HG02884 (cell line): ENCODE results near the gene FAM222A.
A peak's percentile ranks its signal among the peaks of the same experiment; 100 is the strongest.

Experiments
- ATAC-seq: cut with Tn5 transposase; IDR thresholded peaks from one replicate; pipeline ENCODE4 v1.9.1; 2021; ENCODE audit warnings: mild to moderate bottlenecking, moderate library complexity; ENCODE audit not compliant: unreplicated experiment

The FAM222A gene

DNA sequence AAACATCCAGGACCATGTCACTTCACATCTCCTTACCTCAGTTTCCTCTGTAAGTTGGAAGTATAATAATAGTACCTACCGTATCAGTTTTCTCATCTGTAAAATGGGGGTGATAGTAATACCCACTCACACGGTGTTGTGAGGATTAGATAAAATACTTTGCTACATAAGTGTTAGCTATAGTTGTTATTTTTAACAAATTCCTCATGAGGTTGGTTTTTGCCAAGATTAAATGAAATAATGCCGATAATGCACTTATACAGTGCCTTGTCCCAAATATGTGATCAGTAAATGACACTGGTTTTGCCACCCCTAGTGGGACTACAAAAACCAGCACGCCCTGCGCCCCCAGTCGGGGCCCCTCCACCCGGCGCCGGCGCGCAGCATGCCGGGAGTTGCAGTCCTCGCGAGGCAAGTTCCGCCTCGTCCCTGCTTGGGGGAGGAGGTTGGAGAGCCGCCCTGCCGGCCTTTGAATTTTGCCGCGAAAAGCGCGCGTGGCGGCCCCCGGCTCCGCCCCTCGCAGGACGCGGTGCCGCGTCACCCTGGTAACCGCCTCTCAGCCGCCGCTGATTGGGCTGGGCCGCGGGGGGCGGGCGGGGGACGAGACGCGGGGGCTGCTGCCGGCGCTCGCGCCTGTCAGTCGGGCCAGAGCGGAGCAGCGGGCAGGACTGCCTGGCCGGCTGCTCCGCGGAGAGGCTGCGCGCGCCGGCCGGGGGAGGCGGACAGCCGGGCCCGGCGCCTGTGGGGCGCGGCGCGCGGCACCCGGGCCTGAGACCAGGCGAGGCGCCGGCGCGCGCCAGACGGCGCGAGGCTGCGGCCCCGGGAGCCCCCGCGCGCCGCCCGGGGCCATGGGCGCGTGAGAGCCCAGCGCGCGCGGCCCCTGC, at the start of gene FAM222A:
Gene FAM222A (plus strand): TSS at position 639 of the 884 bp plus-strand sequence. CDS start 30,322 bp downstream, outside the sequence.
- ATAC-seq, result peak; percentile 90

DNA sequence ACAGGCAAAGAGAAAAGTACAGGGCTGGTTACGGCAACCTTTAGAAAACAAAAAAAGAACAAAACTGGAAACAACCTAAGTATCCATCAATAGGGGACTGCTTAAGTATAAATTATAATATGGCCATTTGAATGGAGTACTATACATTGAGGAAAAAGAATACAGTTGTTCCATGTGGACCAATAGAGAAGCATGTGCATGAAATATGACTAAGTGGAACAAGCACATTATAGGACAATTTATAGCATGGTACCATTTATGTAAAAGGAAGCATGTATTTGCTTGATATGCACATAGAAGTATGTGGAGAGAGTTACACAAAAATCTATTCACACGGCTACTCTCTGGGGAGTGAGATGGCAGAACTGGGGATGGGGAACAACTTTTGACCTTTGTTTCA, 49.2 kb upstream of the FAM222A start:
- ATAC-seq, result no peak

DNA sequence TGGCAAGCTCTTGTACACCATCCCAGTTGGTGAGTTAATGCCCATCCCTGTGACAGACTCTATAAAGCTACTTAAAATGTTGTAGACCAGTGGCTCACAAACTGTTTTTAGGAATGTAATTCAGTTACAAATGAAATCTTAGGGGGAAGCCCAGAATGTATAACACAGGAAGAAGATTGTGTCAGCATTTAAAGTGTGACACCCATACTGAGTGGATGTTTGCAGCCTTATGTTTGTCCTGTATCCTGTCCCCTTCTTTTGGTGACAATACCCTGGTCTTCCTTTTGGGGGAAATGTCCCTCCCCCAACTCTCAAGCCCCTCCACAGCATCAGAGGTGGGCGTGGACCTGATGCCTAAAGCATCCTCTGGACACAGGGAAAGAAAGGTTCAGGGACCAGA, 47.6 kb upstream of the FAM222A start:
- ATAC-seq, result no peak

DNA sequence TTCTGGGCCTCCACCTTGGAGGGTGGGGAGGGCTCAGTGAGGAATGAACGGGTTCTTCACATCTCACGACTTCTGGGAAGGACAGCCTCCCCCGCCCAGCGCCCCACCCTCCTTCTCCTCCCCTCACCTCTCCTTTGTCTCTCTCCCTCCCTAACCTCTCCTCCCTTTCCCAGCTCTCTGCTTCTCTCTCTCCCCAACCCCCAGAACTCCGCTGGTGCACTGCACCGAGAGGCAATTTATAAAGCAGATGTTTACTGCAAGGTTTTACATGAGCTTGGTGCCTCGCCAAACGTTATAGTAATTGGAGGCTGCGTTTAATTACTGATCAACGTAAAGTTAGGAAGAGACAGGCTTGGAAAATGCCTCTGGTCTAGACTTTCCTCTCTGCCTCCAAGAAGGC, 42.9 kb upstream of the FAM222A start:
- ATAC-seq, result no peak

GRCh38 chr12:109671502-109671901, 42.1 kb upstream of the FAM222A start:
- ATAC-seq, result no peak

DNA sequence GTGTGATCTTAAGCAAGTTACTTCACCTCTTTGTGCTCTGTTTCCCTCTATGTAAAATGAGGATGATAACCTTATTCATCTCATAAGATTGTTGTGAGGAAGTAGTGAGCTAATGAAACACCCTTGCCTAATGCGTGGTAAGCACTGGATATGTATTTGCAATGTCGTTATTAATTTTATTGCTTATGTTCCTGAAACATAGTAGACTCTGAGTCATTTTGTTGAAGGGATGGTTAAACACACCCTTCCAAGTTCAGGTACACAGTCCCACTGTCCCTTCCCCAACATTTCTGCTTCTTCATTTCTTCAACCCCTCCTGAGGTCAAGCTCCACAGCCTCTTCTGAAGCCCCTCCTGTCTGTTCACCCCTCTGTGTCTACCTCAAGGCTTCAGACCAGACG, 40.2 kb upstream of the FAM222A start:
- no peak for ATAC-seq

DNA sequence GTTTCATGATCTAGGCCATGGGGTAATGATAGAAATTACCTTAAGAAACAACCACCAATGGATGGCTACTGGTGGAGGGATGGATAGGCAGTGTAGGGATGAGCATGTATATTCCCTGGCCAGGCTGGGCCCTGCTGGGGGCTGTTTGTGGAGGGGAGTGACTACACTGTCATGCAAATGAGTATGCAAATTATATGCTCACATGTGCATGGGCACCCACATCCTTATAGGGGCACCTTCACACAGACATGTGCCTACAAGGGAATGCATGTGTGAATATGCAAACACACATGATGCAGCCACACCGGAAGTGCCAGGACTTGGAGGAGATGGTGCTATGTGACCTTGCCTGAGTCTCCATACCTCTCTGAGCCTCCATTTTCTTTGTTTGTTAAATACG, 39.7 kb upstream of the FAM222A start:
- ATAC-seq, result no peak

DNA sequence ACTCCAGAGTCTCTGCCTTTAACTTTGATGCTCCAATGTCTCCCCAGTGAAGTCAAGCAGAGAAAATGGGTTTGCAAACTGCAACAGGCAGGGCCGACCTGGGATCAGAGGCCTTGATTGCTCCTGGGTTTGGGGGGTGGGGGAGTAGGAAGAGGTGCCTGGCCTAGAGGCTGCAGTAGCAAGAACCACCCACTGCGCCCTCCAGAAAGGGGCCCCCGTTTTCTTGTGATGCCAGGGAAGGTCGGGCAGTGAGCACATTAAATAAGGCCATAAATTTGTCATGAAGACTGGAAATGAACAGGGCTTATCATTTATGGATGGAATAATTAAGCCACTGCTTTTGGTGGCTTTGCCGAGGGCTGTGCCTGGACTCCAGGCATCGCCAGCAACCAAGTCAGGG, 38.2 kb upstream of the FAM222A start:
- ATAC-seq, result no peak

- ATAC-seq, result no peak
Measured at GRCh38 chr12:109677279-109677691, 36.3 kb upstream of the FAM222A start.

DNA sequence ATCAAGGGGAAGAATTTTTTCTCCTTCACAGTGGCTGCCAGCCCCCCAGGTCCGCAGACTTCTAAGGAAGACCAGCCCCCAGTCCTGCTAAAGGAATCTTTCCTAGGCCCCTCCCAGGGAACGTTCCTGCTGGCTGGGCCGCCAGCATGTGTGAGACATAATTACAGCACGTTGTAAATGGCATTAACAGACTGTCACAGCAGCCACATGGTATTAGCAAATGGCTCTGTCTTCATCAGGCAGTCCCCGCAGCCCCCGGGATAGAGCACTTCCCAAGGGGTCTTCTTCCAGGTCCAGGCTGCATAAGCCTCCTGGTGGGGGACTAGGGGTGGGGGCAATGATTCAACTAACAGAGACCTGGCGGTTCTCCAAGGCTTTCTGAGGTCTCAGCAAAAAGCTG, 34.9 kb upstream of the FAM222A start:
- ATAC-seq, result no peak

DNA sequence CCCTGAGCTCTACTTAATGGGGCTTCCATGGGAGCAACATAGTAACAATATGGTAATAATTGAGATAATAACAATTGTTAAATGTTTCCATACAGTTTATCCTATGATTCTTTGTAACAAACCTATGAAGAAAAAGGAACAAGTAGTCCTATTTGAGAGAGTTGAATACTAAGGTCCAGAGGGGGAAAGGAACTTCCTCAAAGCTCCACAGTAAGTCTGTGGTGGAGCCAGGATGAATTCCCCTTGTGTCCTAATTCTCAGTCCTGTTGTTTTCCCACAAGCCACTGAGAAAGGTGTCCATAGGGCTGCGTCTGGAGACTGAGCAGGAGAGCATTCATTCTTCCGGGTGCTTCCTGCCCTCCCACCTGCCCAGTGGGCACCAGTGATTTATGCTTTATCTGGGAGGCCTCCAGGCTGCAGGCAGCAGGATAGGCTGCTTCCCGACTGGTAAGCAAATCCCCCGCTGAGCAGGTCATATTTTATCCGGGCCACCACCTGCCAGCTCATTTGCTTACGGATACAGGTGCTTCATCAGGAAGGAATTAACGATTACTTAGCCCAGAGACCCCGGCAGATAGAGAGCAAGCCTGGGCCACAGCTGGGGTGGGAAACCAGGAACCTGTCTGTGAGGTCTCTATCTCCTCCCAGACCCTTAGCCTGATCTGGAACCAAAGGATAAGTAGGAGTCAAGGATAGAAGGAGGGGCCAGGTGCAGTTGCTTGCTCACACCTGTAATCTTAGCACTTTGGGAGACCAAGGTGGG, 33.9 kb upstream of the FAM222A start:
- ATAC-seq, result no peak

DNA sequence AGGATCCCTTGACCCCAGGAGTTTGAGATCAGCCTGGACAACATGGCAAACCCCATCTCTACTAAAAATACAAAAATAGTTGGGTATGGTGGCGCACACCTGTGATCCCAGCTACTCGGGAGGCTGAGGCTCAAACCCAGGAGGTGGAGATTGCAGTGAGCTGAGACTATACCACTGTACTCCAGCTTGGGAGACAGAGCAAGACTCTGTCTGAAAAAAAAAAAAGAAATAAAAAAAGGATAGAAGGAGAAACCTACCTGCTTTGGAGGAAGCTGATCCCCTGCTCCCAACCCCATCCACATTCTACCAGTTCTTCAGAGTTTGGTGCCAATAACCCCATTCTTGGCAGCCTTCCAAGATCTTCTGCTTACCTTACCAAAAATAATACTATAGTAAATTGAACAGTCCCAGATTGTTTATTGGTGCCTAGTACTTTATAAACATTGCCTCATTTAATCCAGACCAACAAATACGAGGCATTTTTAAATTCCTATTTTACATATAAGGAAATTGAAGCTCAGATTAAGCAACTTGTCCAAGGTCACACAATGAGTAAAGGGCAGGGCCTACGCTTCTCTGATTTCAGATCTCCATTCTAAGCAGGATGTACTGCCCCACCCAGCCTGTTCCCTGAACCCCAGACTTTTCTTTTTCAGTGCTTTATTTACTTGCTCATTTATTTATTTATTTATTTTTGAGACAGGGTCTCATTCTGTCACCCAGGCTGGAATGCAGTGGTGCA, 33.2 kb upstream of the FAM222A start:
- ATAC-seq, result no peak

GRCh38 chr12:109681986-109682707, 31.5 kb upstream of the FAM222A start:
- no peak for ATAC-seq

DNA sequence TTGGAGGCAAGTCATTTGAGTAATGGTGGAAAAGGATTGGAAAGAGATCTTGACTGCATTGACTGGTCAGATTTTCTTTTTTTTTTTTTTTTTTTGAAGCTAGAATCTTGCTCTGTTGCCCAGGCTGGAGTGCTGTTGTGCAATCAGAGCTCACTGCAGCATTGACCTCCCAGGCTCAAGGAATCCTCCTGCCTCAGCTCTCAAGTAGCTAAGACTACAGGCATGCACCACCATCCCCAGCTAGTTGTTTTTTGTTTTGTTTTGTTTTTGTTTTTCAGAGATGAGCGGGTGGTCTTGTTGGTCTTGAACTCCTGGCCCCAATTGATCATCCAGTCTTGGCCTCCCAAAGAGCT, 30.9 kb upstream of the FAM222A start:
- ATAC-seq, result no peak

DNA sequence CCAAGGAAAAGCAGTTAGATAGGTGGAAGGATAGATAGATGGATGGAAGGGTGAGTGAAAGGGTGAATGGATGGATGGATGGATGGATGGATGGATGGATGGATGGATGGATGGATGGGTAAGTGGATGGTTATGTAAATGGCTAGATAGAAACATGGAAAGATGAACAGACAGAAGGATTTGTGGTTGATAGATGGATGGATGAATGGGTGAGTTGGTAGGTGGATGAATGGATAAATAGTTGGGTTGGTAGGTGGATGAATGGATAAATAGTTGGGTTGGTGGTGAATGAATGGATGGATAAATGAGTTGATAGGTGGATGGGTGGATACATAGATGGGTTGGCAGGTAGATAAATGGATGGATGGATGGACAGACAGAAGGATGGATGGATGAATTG, 30.3 kb upstream of the FAM222A start:
- ATAC-seq, result no peak

DNA sequence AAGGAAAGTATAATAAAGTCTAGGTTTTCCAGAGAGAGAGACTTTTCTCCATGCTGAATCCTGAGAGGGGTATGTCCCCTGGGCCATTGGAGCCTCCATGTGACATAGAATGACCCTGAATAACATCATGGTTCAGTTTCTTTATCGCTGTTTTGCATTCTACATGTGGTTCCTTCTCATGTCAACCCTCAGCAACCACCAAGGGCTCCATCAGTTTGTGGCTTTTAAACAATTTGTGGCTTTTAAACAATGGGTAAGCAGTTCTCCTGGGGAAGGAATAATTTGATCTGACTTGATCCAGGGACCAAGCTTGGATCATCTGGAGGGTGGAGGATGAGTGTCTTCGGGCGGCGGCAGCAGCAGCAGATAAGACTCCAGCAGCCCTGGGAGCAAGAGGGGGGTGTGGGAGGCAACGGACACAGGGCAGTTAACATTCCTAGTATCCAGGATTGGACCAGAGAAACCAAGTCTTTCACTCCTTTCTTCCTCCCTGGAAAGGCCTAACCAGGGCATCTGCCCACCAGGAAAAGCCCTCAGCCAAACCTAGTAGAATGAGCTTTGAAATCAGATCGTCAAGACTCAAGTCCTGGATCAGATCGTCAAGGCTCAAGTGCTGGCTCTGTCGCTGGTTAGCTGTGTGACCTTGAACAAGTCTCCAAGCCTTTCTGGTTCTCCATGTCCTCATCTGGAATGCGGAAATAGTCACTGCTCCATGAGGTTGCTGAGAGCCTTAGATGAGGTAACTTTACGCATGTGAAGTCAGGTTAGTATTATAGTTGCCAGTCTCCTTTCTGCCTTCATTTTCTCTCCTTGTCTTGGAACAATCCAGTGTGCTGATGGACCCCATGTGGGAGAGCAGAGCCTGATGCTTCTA, 27.8 kb upstream of the FAM222A start:
- no peak for ATAC-seq

- no peak for ATAC-seq
Measured at GRCh38 chr12:109686523-109686922, 27.1 kb upstream of the FAM222A start.

GRCh38 chr12:109687250-109687649, 26.4 kb upstream of the FAM222A start:
- ATAC-seq, result no peak

DNA sequence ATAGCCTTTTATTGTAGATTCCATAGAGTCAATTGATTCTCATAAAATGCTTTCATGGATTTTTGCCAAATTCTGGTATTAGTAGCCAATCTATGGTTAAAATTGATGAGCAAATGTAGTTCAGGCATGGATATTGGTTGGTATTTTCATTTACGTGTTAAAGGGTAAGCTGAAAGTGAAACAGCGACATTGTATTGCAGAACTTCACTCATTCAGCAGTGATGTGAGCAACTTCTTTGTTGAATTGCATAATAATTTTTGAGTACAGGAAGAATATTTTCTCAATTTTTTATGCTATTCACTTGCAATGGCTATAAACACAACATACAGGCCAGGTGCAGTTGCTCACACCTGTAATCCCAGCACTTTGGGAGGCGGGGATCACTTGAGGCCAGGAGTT, 24.2 kb upstream of the FAM222A start:
- ATAC-seq, result no peak

DNA sequence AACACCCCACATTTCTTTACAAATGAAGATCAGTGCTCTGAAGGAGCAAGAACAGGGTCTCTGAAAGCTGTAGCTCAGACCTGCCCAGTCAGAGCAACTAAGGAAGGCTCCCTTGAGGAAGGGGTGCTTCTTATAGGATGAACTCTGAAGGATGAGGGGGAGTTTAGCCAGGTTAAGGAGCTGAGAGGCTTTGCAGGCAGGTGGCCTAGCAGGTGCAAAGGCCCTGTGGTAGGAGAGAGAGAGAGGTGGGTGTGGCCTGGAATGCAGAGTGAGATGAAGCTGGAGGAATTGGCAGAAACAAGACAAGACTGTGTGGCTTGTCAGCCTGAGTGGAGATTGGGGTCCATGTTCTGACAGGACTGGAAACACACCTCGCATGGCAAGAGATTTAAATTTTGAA, 20.5 kb upstream of the FAM222A start:
- no peak for ATAC-seq
